Neural cell (in vitro differentiated cells): ENCODE measurements around the gene BNC2. TPM values are rescaled to one million over a fixed set of nuclear protein-coding genes. Genes with fewer than 3 reads are reported as not detected.

Experiments used
- H2AFZ ChIP-seq: fragments of 200-600, 300-800 bp; sonication (generic), shearing (Covaris generic); 2 replicates; pipeline ENCODE4 v1.6.0; 2014; ENCODE audit warnings: low read depth, mild to moderate bottlenecking, antibody characterized with exemption, low read length, moderate library complexity
- H3F3A ChIP-seq: fragments of 200-600 bp; shearing (Covaris generic); 2 replicates; pipeline ENCODE4 v1.6.1; 2016; ENCODE audit warnings: mild to moderate bottlenecking, moderate library complexity, mixed read lengths, antibody characterized with exemption, low read length; ENCODE audit not compliant: insufficient read depth, poor library complexity, severe bottlenecking
- H3K27ac ChIP-seq: fragments of 200-600, 300-800 bp; sonication (generic), shearing (Covaris generic); 2 replicates; pipeline ENCODE4 v1.5.1; 2014; ENCODE audit warnings: mild to moderate bottlenecking, low read length, moderate library complexity
- H3K27me3 ChIP-seq: fragments of 300-800, 200-600 bp; sonication (generic), shearing (Covaris generic); 2 replicates; pipeline ENCODE4 v1.6.0; 2014; ENCODE audit warnings: mild to moderate bottlenecking, low read depth, low read length, moderate library complexity; ENCODE audit not compliant: insufficient read depth
- H3K36me3 ChIP-seq: fragments of 300-800, 200-600 bp; sonication (generic), shearing (Covaris generic); 2 replicates; pipeline ENCODE4 v1.5.1; 2014; ENCODE audit warnings: mild to moderate bottlenecking, antibody characterized with exemption, low read length, moderate library complexity; ENCODE audit not compliant: insufficient read depth
- H3K4me2 ChIP-seq: fragments of 300-800, 200-600 bp; sonication (generic), shearing (Covaris generic); 2 replicates; pipeline ENCODE4 v1.6.0; 2014; ENCODE audit warnings: mild to moderate bottlenecking, low read length
- H3K4me3 ChIP-seq: fragments of 300-800, 200-600 bp; sonication (generic), shearing (Covaris generic); 2 replicates; pipeline ENCODE4 v1.5.1; 2014; ENCODE audit warnings: mild to moderate bottlenecking, low read length, moderate library complexity
- H3K79me2 ChIP-seq: fragments of 200-600 bp; shearing (Covaris generic); replicated peaks from 2 replicates; pipeline ENCODE4 v1.6.0; 2014; ENCODE audit warnings: mild to moderate bottlenecking, low read length, moderate library complexity; ENCODE audit not compliant: insufficient read depth
- H3K9ac ChIP-seq: fragments of 300-800, 200-600 bp; sonication (generic), shearing (Covaris generic); 2 replicates; pipeline ENCODE4 v1.6.1; 2016; ENCODE audit warnings: mild to moderate bottlenecking, low read length, mixed read lengths
- H3K9me2 ChIP-seq: fragments of 200-600 bp; shearing (Covaris generic); 2 replicates; pipeline ENCODE4 v1.6.1; 2016; ENCODE audit warnings: mild to moderate bottlenecking, low read length, mixed read lengths; ENCODE audit not compliant: insufficient read depth
- H3K9me3 ChIP-seq: fragments of 200-600, 300-800 bp; sonication (generic), shearing (Covaris generic); 2 replicates; pipeline ENCODE4 v1.6.1; 2016; ENCODE audit warnings: mild to moderate bottlenecking, mixed run types, low read length, moderate library complexity, mixed read lengths
- H4K20me1 ChIP-seq: fragments of 200-600 bp; shearing (Covaris generic); 2 replicates; pipeline ENCODE4 v1.6.1; 2016; ENCODE audit warnings: mild to moderate bottlenecking, mixed run types; ENCODE audit not compliant: insufficient read depth
- CTCF ChIP-seq: fragments of 450-650 bp; IDR thresholded peaks from 2 replicates; pipeline ENCODE4 v1.5.1; 2014; ENCODE audit warnings: antibody characterized with exemption, mild to moderate bottlenecking, moderate library complexity; ENCODE audit not compliant: poor library complexity, severe bottlenecking
- EP300 ChIP-seq: fragments of 450-650 bp; conservative IDR thresholded peaks from 2 replicates; pipeline ENCODE4 v1.6.1; 2014; ENCODE audit warnings: antibody characterized with exemption, mild to moderate bottlenecking, moderate library complexity; ENCODE audit not compliant: poor library complexity, severe bottlenecking
- EZH2 ChIP-seq: fragments of 200-600, 300-800 bp; shearing (Covaris generic), sonication (generic); IDR thresholded peaks from 2 replicates; pipeline ENCODE4 v1.6.1; 2014; ENCODE audit warnings: antibody characterized with exemption, low read length, borderline replicate concordance, mild to moderate bottlenecking; ENCODE audit not compliant: insufficient read depth, poor library complexity, severe bottlenecking
- MXI1 ChIP-seq: fragments of 450-650 bp; conservative IDR thresholded peaks from 2 replicates; pipeline ENCODE4 v1.6.1; 2014; ENCODE audit warnings: antibody characterized with exemption, mild to moderate bottlenecking; ENCODE audit not compliant: poor library complexity, severe bottlenecking
- POLR2AphosphoS5 ChIP-seq: IDR thresholded peaks from 2 replicates; pipeline ENCODE4 v1.6.1; 2012
- RAD21 ChIP-seq: fragments of 450-650 bp; conservative IDR thresholded peaks from 2 replicates; pipeline ENCODE4 v1.6.1; 2014; ENCODE audit warnings: antibody characterized with exemption, mild to moderate bottlenecking, moderate library complexity
- REST ChIP-seq: IDR thresholded peaks from 2 replicates; pipeline ENCODE4 v1.6.1; 2012; ENCODE audit warnings: borderline replicate concordance
- SMC3 ChIP-seq: fragments of 450-650 bp; conservative IDR thresholded peaks from 2 replicates; pipeline ENCODE4 v1.6.1; 2014; ENCODE audit warnings: antibody characterized with exemption, mild to moderate bottlenecking, moderate library complexity; ENCODE audit not compliant: poor library complexity
- TAF1 ChIP-seq: IDR thresholded peaks from 2 replicates; pipeline ENCODE4 v1.6.1; 2012; ENCODE audit warnings: low read depth
- polyA plus RNA-seq: library from polyadenylated mRNA; depleted of rRNA; stranded (reverse); fragments of >200 nt; gene quantifications from 2 replicates; pipeline ENCODE4 v1.2.3, GENCODE V29; 2014

Gene BNC2
- polyA plus RNA-seq, 1 donor from 2014 or later: 1.3 TPM

- no peak overlapping the region for H2AFZ ChIP-seq
- H3K9ac ChIP-seq: no peak overlapping the region
- no peaks in the 10 kb centered on the region for H4K20me1 ChIP-seq
- H3K9me3 ChIP-seq: no peaks in the 10 kb centered on the region
- no peaks in the 10 kb centered on the region for H3F3A ChIP-seq
- H3K9me2 ChIP-seq: no peaks in the 10 kb centered on the region
- no peaks in the 10 kb centered on the region for H3K27me3 ChIP-seq
- H3K79me2 ChIP-seq: no peaks in the 10 kb centered on the region
- H3K4me2 ChIP-seq: no peak overlapping the region
- no peak overlapping the region for H3K4me3 ChIP-seq
- H3K36me3 ChIP-seq: no peaks in the 10 kb centered on the region
- no peak overlapping the region for H3K27ac ChIP-seq
- TF ChIP-seq MXI1: no peak
- TF ChIP-seq REST: no peak
- no peak for TF ChIP-seq RAD21
- TF ChIP-seq POLR2AphosphoS5: no peak
- no peak for TF ChIP-seq TAF1
- TF ChIP-seq CTCF: no peak
- no peak for TF ChIP-seq EZH2
- TF ChIP-seq SMC3: no peak
- no peak for TF ChIP-seq EP300
Observed at GRCh38 chr9:16370647-16371046, 499.8 kb downstream of the BNC2 start.

- H2AFZ ChIP-seq: no peak overlapping the region
- H3K79me2 ChIP-seq: no peaks in the 10 kb centered on the region
- TF ChIP-seq CTCF (no peak), EZH2 (no peak), EP300 (no peak), RAD21 (no peak), SMC3 (no peak), POLR2AphosphoS5 (no peak), REST (no peak), TAF1 (no peak), MXI1 (no peak)
- H3K4me2 ChIP-seq: no peak overlapping the region
- no peaks in the 10 kb centered on the region for H4K20me1 ChIP-seq
- no peaks in the 10 kb centered on the region for H3K27me3 ChIP-seq
- H3K4me3 ChIP-seq: no peak overlapping the region
- no peaks in the 10 kb centered on the region for H3F3A ChIP-seq
- H3K9me2 ChIP-seq: no peaks in the 10 kb centered on the region
- no peak overlapping the region for H3K9ac ChIP-seq
- no peaks in the 10 kb centered on the region for H3K36me3 ChIP-seq
- no peak overlapping the region for H3K27ac ChIP-seq
- H3K9me3 ChIP-seq: no peaks in the 10 kb centered on the region
Observed at GRCh38 chr9:16369427-16369826, 501.0 kb downstream of the BNC2 start.
